Spleen (tissue), 7 donors: ENCODE data around the gene AQR.

Source experiments
- CTCF ChIP-seq, 11 experiments: fragments of 200-600 bp in 7 of 11; fragments of 450-650 bp in 4 of 11; sonication (generic) in 4 of 11; IDR thresholded peaks in 8 of 11; conservative IDR thresholded peaks in 3 of 11; 1 replicate in 7 of 11; 2 replicates in 4 of 11; pipeline versions ENCODE4 v1.4.0 to v1.8.0; 2016 to 2021; ENCODE audit warnings: antibody characterized with exemption in 11 of 11, inconsistent platforms in 4 of 11, mild to moderate bottlenecking in 1 of 11
- POLR2A ChIP-seq, 3 donors: fragments of 450-650 bp; IDR thresholded peaks; one replicate each; pipeline ENCODE4 v1.5.1; 2017; ENCODE audit warnings: antibody characterized with exemption in 3 of 3, mild to moderate bottlenecking in 1 of 3
- POLR2AphosphoS5 ChIP-seq, 3 donors: sonication (generic); formaldehyde crosslinking; IDR thresholded peaks; one replicate each; pipeline ENCODE4 v1.5.1; 2017; ENCODE audit warnings: antibody characterized with exemption in 3 of 3
- donor health status: DM: no; HTN: no; CAD: no; lungs with moderate emphysema.
- donor health status: DM: no; HTN: no; CAD: no.
- donor health status: DM: no; HTN: no; CAD: no.

DNA sequence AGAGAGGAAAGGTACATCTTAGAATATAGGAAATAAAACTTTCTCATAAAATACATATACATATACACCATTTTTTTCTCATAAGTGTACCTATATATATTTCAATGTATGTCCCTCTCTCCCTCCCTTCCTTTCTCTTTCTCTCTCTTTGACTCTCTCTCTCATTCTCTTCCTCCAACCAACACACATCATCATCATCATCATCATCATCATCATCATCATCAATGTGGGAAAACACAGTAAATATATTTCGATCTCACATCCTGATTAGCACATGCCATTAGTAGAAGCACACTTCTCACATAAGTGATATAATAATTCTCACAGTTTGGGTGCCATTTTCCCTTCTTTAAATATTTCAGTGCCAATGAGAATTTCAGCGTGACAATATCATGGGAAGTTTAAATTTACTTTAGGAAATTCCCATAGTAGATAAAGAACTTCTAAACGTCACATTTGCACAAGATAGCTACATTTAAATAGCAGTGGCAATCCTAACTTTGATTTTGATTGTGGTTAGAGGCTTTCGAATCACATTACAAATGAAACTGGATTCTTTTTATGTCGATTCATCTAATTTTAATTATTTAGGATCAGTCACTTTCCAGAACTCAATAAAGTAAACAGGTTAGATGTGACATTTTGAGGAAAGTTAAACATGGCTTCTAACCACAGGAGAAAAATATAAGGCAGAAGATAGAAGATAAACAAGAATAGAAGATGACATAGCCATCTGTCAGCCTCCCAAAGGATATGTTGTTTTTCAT is 141.2 kb downstream of the AQR start:
- TF ChIP-seq CTCF (IDR thresholded peaks at IDR 0.05 in 8 of 11, conservative IDR thresholded peaks at IDR 0.05 in 3 of 11) = no peak
- TF ChIP-seq POLR2A (IDR thresholded peaks at IDR 0.05) = no peak
- no peak for TF ChIP-seq POLR2AphosphoS5 (IDR thresholded peaks at IDR 0.05)
